Hepatocyte (in vitro differentiated cells): ENCODE data around the gene ZNF747. TPM values are rescaled to one million over a fixed set of nuclear protein-coding genes. Genes with fewer than 3 reads are reported as not detected.

Source experiments
- DNase-seq: peaks from one replicate; pipeline ENCODE4 v3.0.0-alpha.2; 2016; ENCODE audit warnings: low spot score
- H2AFZ ChIP-seq: fragments of 200-600 bp; sonication (generic); 2 replicates; pipeline ENCODE4 v1.6.0; 2016; ENCODE audit warnings: antibody characterized with exemption, mild to moderate bottlenecking
- H3K27ac ChIP-seq: fragments of 200-600 bp; sonication (generic); 2 replicates; pipeline ENCODE4 v1.5.1; 2016; ENCODE audit warnings: mild to moderate bottlenecking
- H3K27me3 ChIP-seq: fragments of 200-600 bp; sonication (generic); 2 replicates; pipeline ENCODE4 v1.6.1; 2016
- H3K36me3 ChIP-seq: fragments of 200-600 bp; sonication (generic); replicated peaks from 2 replicates; pipeline ENCODE4 v1.5.1; 2016; ENCODE audit warnings: low read depth; ENCODE audit not compliant: insufficient read depth
- H3K4me1 ChIP-seq: fragments of 200-600 bp; sonication (generic); 2 replicates; pipeline ENCODE4 v1.5.1; 2016; ENCODE audit warnings: mild to moderate bottlenecking, moderate library complexity; ENCODE audit not compliant: insufficient read depth
- H3K4me2 ChIP-seq: fragments of 200-600 bp; sonication (generic); 2 replicates; pipeline ENCODE4 v1.6.0; 2016
- H3K4me3 ChIP-seq: fragments of 200-600 bp; sonication (generic); 2 replicates; pipeline ENCODE4 v1.5.1; 2016; ENCODE audit warnings: mild to moderate bottlenecking
- H3K79me2 ChIP-seq: fragments of 200-600 bp; sonication (generic); 2 replicates; pipeline ENCODE4 v1.6.0; 2017; ENCODE audit warnings: mild to moderate bottlenecking
- H3K9me2 ChIP-seq: fragments of 200-600 bp; sonication (generic); replicated peaks from 2 replicates; pipeline ENCODE4 v1.6.0; 2017; ENCODE audit warnings: mild to moderate bottlenecking; ENCODE audit not compliant: insufficient read depth
- H3K9me3 ChIP-seq: fragments of 200-600 bp; sonication (generic); 2 replicates; pipeline ENCODE4 v1.5.1; 2016; ENCODE audit warnings: low read depth, mild to moderate bottlenecking
- H4K20me1 ChIP-seq: fragments of 200-600 bp; sonication (generic); 2 replicates; pipeline ENCODE4 v1.6.0; 2016; ENCODE audit warnings: mild to moderate bottlenecking; ENCODE audit not compliant: insufficient read depth, poor library complexity, severe bottlenecking
- CTCF ChIP-seq: fragments of 200-600 bp; sonication (generic); IDR thresholded peaks from 2 replicates; pipeline ENCODE4 v1.5.1; 2016; ENCODE audit warnings: antibody characterized with exemption, mild to moderate bottlenecking; ENCODE audit not compliant: poor library complexity
- EZH2 ChIP-seq: fragments of 200-600 bp; sonication (generic); IDR thresholded peaks from 2 replicates; pipeline ENCODE4 v1.6.1; 2016; ENCODE audit warnings: antibody characterized with exemption, mild to moderate bottlenecking, borderline replicate concordance
- EZH2phosphoT487 ChIP-seq: fragments of 200-600 bp; sonication (generic); IDR thresholded peaks from one replicate; pipeline ENCODE4 v1.6.1; 2018; ENCODE audit warnings: antibody characterized with exemption, mild to moderate bottlenecking, low read depth, moderate library complexity; ENCODE audit not compliant: unreplicated experiment, severe bottlenecking
- WGBS: methylation state at CpG from one replicate; pipeline ENCODE4 v1.1.6; 2016; ENCODE audit warnings: low lambda C conversion rate; ENCODE audit errors: missing lambda C conversion rate; 5-methylcytosine and 5-hydroxymethylcytosine counted together
- polyA plus RNA-seq: library from polyadenylated mRNA; unstranded; fragments of >200 nt; fragmentation: Nextera tagmentation; extraction: Ambion mirVana; gene quantifications from 2 replicates; pipeline ENCODE4 v1.2.1, GENCODE V29; 2016
- total RNA-seq: library from RNA; depleted of rRNA; stranded (reverse); fragments of >200 nt; gene quantifications from 2 replicates; pipeline ENCODE4 v1.2.3, GENCODE V29; 2014

The ZNF747 gene
- total and polyA plus RNA-seq, 2 experiments from 2014 or later: 9.9 to 11.1 TPM

- Histone ChIP-seq H3K36me3 (no peaks in the 10 kb centered on the region), H3K79me2 (peaks cover 11% of the 10 kb centered on the region), H3K27ac (peak overlapping the region; percentile 90), H3K4me3 (no peak overlapping the region), H2AFZ (no peak overlapping the region), H4K20me1 (no peaks in the 10 kb centered on the region), H3K9me3 (no peaks in the 10 kb centered on the region), H3K4me2 (peak overlapping the region; percentile 93), H3K27me3 (no peaks in the 10 kb centered on the region), H3K9me2 (no peaks in the 10 kb centered on the region), H3K4me1 (peaks cover 11% of the 10 kb centered on the region)
- WGBS: 94% methylated on average over 43 of the region's 44 CpGs
- TF ChIP-seq CTCF (no peak), EZH2 (no peak), EZH2phosphoT487 (no peak)
- DNase-seq: no peak
Measured at GRCh38 chr16:30569746-30570635, 35.3 kb upstream of the ZNF747 start.

GRCh38 chr16:30569281-30569680 lies 34.6 kb upstream of the ZNF747 start:
- Histone ChIP-seq H2AFZ (no peak overlapping the region), H3K9me3 (no peaks in the 10 kb centered on the region), H4K20me1 (no peaks in the 10 kb centered on the region), H3K79me2 (peaks cover 11% of the 10 kb centered on the region), H3K4me2 (no peak overlapping the region), H3K36me3 (no peaks in the 10 kb centered on the region), H3K9me2 (no peaks in the 10 kb centered on the region), H3K27me3 (no peaks in the 10 kb centered on the region), H3K4me1 (peaks cover 11% of the 10 kb centered on the region), H3K27ac (no peak overlapping the region), H3K4me3 (no peak overlapping the region)
- whole genome bisulfite sequencing: 100% methylated on average over 3 of the region's 3 CpGs
- DNase-seq: no peak
- TF ChIP-seq EZH2 (no peak), EZH2phosphoT487 (no peak), CTCF (no peak)

GRCh38 chr16:30567991-30568638 lies 33.5 kb upstream of the ZNF747 start:
- no peaks in the 10 kb centered on the region for H4K20me1 ChIP-seq
- H3K79me2 ChIP-seq: peaks cover 11% of the 10 kb centered on the region
- H3K27ac ChIP-seq: peak overlapping the region; percentile 52
- TF ChIP-seq EZH2: no peak
- TF ChIP-seq EZH2phosphoT487: no peak
- no peak for TF ChIP-seq CTCF
- H3K36me3 ChIP-seq: no peaks in the 10 kb centered on the region
- H3K9me2 ChIP-seq: no peaks in the 10 kb centered on the region
- H3K27me3 ChIP-seq: no peaks in the 10 kb centered on the region
- no peak overlapping the region for H2AFZ ChIP-seq
- no peak overlapping the region for H3K4me3 ChIP-seq
- no peak overlapping the region for H3K4me2 ChIP-seq
- peak; percentile 62 for DNase-seq
- no peaks in the 10 kb centered on the region for H3K9me3 ChIP-seq
- WGBS: 58% methylated on average over 6 of the region's 6 CpGs
- H3K4me1 ChIP-seq: peaks cover 11% of the 10 kb centered on the region
